ENCODE data around the gene FOXL2NB.

FOXL2NB gene

GRCh38 chr3:138945709-138946662 is 1.0 kb upstream of the FOXL2NB start:
- DNase-seq (ENCODE audit: low spot score) = no peak

GRCh38 chr3:138947495-138948121 is 591 bp downstream of the FOXL2NB start:
- DNase-seq (ENCODE audit: low spot score) = no peak

- DNase-seq (ENCODE audit: low spot score) = no peak
Observed at GRCh38 chr3:138948371-138949001, 1.5 kb downstream of the FOXL2NB start.

- DNase-seq (ENCODE audit: low spot score) = no peak
Observed at GRCh38 chr3:138949002-138949418, 2.0 kb downstream of the FOXL2NB start.

- no peak for DNase-seq (ENCODE audit: low spot score)
Observed at GRCh38 chr3:138949445-138950005, 2.5 kb downstream of the FOXL2NB start.

GRCh38 chr3:138950006-138950644 is 3.1 kb downstream of the FOXL2NB start:
- DNase-seq (ENCODE audit: low spot score) = no peak

- no peak for DNase-seq (ENCODE audit: low spot score)
Observed at GRCh38 chr3:138950701-138951100, 3.7 kb downstream of the FOXL2NB start.

- DNase-seq (ENCODE audit: low spot score) = no peak
Observed at GRCh38 chr3:138960417-138960852, 13.4 kb downstream of the FOXL2NB start.

- no peak for DNase-seq (ENCODE audit: low spot score)
Observed at GRCh38 chr3:138962854-138963560, 16.0 kb downstream of the FOXL2NB start.

GRCh38 chr3:138964264-138964663 is 17.2 kb downstream of the FOXL2NB start:
- DNase-seq (ENCODE audit: low spot score) = no peak

- no peak for DNase-seq (ENCODE audit: low spot score)
Observed at GRCh38 chr3:138964923-138965322, 17.9 kb downstream of the FOXL2NB start.

- DNase-seq (ENCODE audit: low spot score) = no peak
Observed at GRCh38 chr3:138971766-138972320, 24.8 kb downstream of the FOXL2NB start.

GRCh38 chr3:138972941-138973340 is 25.9 kb downstream of the FOXL2NB start:
- no peak for DNase-seq (ENCODE audit: low spot score)

GRCh38 chr3:138974462-138974861 is 27.4 kb downstream of the FOXL2NB start:
- no peak for DNase-seq (ENCODE audit: low spot score)

- no peak for DNase-seq (ENCODE audit: low spot score)
Observed at GRCh38 chr3:138975351-138975750, 28.3 kb downstream of the FOXL2NB start.

- DNase-seq (ENCODE audit: low spot score) = no peak
Observed at GRCh38 chr3:138976047-138976446, 29.0 kb downstream of the FOXL2NB start.

- no peak for DNase-seq (ENCODE audit: low spot score)
Observed at GRCh38 chr3:138984816-138985215, 37.8 kb downstream of the FOXL2NB start.

- DNase-seq (ENCODE audit: low spot score) = no peak
Observed at GRCh38 chr3:138985932-138986331, 38.9 kb downstream of the FOXL2NB start.

GRCh38 chr3:138987181-138987580 is 40.2 kb downstream of the FOXL2NB start:
- DNase-seq (ENCODE audit: low spot score) = no peak

- DNase-seq (ENCODE audit: low spot score) = no peak
Observed at GRCh38 chr3:138995706-138996105, 48.7 kb downstream of the FOXL2NB start.

Data from NAMALWA (cell line).